RCC 7860 (cell line): ENCODE data around the gene KIAA1217.
A peak's percentile ranks its signal among the peaks of the same experiment; 100 is the strongest.

Source experiments
- DNase-seq: peaks from one replicate; pipeline ENCODE4 v3.0.0-alpha.2; 2015; ENCODE audit warnings: low spot score
- FAIRE-seq: peaks from 2 replicates; lab custom pipeline; 2012; peaks lifted over from hg19 to GRCh38; lab: Jason Lieb, UNC

Gene KIAA1217

DNA sequence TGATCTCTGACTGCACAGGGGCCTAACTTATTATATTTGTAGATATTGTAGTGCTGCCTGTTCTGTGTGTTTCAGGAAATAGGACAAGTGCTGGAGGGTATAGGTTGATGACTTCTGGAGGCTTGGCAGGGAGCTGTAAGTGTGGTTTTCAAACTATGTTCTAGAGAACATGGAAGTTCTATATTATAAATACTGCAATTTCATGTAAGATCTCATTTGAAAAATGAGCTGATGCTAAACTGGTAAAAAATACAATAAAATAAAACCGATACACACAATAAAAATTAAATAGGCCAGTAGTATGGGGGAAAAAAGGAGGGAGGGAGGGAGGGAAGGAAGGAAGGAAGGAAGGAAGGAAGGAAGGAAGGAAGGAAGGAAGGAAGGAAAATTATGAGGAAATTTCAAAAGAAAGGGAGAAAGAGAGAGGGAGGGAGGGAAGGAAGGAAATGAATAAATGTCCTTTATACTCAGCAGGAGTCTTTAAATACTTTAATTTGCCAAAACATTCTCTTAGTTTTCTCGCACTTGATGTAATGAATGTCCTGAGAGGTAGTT lies 181.3 kb downstream of the KIAA1217 start:
- FAIRE-seq (no peak), DNase-seq (no peak)

DNA sequence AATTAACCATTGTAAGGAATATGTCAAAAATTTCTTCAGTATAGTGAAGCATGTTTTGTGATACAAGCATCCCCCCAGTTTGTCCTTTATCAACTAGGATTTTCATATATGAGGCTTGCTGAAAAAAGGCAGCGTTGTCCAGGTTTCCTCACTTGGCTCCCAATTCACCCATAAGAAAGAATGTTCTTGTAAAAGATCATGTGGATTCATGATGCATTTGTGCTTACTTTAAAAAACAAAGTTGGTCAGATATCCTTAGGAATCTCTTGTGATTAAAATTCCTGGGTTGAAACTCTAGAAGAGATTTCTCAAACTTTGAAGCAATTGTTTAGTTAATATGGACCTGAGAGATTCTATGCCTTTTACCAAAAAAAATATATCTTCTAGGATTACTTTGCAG lies 181.8 kb downstream of the KIAA1217 start:
- DNase-seq (no peak), FAIRE-seq (no peak)

DNA sequence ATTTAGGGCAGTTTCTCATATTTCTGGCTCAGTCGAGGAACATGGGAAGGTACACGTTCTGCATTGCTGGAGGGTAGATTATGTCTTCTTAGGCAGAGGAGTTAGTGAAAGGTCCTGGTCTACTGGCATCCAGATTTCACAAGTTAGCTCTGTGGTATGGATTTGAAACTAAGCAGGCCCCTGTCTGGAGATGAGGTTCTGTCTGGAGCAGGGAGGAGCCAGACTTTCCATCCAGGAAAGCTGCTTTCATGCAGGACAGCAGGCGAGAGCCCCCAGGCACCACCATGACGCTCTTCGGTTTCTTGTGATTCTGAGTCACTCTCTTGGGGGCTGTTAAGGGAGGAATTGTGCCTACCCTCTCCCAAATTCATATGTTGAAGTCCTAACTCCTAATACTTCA lies 184.3 kb downstream of the KIAA1217 start:
- no peak for DNase-seq
- FAIRE-seq: no peak

DNA sequence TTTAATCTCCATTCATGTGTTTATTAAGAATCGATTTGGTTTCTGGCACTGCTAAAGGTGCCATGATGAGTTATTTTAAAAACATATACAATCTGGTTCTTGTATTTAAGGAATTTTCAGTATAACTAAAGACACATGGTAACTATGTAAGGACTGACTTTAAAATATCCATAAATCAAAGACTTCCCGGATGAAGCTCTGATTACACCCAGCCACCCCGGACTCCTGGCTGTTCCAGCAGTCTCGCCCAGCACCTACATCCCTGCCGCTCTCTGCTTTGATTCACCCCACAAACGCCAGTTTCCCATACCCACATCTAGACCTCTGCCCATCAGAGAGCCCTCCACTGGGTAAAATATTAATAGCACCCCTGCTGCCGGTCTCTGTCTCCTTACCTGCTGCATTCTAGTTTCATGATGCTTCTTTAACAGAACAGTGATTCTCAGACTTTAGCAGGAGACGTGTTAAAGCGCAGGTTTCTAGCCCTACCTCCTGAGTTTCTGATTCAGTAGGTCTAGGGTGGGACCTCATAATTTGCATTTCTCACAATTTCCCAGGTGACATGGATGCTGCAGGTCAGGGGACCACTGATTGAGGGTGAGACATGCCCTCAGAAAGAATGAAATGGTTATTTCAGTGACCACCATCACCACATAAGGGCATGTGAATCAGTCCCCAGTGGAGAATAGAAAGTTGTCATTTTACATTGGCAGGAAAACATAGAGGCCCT lies 185.7 kb downstream of the KIAA1217 start:
- no peak for DNase-seq
- no peak for FAIRE-seq

DNA sequence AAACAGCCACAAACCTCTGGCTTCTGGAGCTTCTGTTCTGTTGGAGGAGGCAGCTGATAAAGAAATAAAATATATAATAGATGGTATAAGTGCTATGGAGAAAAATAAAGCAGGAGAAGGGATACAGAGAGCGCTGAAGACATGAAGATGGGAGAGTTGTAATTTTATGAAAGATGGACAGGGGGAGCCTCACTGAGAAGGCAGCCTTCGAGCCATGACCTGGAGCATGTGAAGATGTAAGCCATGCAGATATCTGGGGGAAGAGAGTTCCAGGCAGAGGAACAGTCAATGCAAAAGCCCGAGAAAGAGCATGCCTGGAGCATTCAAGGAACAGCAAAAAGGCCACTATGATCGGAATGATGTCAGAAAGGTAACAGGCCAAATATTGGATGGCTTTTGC lies 187.5 kb downstream of the KIAA1217 start:
- no peak for FAIRE-seq
- DNase-seq: no peak

DNA sequence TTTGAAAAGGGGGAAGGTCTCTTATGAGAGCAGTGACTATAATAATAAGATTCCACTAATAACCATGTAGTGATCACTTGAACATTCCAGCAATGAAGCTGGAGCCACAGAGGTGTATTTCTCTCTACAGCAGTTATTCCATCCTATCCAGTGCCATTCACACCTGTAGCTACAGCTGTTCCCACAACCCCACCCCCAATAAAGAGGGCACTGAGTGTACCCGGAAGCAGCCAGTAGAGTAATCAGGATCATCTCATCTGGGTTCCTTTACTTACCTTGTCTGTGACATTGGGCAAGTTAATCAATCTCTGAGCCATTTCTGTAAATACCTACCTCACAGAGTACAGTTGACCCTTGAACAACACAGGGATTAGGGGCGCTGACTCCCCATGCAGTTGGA lies 188.7 kb downstream of the KIAA1217 start:
- DNase-seq: no peak

DNA sequence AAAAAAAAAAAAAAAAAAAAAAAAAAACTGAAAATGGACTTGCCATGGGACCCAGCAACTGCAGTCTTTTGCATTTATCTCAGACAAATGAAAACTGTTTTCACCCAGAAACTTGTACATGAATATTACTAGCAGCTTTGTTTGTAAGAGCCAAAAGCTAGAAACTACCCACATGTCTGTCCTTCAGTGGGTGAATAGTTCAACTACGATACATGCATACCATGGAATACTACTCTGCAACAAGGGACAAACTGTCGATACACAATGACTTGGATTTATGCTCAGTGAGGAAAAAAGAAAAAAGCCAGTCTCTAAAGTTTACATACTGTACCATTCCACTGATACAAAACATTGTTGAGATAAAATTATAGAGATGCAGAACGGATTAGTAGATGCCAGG lies 195.6 kb downstream of the KIAA1217 start:
- no peak for FAIRE-seq
- no peak for DNase-seq

More for the DNA sequence above, 188.7 kb downstream of the KIAA1217 start:
- FAIRE-seq: no peak

DNA sequence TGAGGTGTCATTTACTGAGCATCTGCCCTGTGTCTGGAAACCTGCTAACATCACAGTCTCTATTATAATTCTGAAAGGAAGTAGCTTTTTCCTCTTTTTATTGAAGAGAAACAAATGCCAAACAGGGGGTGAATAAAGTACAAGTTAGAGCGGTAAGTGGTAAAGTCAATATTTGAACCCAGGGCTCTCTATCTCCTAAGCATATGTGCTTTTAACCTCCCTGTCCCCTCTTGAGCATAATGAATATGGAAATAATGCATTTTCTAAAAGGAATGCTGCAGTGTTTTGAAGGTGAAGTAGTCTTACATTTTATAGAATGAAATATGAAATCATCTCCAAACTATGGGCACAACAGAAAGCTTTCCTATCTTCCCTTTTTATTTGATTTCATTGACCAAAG lies 196.7 kb downstream of the KIAA1217 start:
- no peak for FAIRE-seq
- DNase-seq: no peak

DNA sequence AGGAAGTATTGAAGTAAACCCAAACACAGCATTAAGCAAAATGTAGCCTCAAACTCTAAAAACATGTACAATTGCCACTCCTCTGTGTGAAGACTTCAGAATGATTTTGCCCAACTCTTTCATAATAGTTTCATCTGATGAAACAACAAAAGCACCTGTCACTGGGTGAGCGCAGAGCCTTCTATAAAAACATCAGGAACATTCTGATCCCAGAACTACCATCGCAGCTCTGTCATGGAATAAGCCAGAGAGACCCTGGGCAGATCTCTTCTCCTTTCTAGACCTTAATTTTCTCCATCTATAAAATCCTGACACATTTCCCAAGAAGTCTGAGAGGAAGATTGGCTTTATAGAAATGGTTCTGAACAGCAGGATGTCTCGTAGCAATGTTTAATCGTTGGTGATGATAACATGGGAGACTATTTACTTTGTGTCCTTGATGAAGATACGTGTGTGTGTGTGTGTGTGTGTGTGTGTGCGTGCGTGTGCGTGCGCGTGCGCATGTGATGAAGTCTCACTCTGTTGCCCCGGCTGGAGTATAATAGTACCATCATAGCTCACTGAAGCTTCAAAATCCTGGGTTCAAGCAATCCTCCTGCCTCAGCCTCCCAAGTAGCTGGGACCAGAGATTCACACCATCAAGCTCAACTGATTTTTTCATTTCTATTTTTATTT lies 198.0 kb downstream of the KIAA1217 start:
- FAIRE-seq (no peak), DNase-seq (no peak)

DNA sequence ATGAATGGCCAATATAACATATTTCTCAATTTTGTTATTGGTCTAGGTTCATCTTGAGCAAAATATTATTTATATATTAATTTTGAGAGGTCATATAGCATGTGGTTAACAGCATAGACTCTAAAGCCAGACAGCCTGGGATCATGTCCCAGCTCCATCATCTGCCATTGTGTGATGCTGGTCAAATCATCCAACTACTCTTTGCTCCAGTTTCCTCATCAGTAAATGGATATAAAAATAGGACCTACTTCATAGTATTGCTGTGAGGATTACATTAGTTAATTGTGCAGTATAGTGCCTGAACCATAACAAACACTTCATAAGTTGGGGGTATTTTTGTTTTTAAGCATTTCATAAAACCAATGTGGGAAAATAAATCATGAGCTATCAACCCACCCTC lies 199.0 kb downstream of the KIAA1217 start:
- DNase-seq: no peak
- no peak for FAIRE-seq

DNA sequence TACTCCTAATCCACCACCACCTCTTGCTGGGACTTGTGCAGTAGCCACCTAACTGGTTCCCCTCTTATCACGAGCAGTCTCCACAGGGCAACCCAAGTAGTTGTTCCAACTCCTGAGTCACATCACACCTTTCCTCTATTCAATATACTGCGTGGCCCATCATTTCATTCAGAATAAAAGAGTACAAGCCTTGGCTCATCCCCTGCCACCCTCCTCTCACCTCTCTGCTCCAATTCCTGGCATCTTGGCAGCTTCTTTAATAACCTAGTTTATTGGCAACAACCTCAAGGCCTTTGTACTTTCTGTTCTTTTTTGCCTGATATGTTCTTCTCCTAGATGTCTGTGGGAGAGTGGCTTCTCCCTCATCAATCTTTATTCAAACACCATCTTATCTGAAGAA lies 199.4 kb downstream of the KIAA1217 start:
- no peak for DNase-seq
- FAIRE-seq: no peak

DNA sequence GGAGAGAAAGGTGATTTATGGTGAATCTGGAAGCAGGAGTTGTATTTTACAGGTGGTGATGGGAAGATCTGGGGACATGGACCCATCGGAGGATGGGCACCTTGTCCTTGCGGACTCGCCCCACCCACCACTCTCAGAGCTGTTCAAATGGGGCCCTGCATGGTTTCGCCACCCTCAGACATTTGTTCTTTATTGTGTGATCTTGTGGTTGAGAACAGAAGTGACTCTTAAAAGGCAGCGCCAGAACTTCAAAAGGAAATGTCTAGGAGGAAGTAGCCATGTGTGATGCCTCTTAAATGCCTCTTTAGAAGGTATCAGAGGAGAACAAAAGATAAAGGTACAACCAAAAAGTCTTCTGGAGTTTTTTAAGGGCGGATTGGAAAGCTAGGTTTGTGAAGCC lies 205.7 kb downstream of the KIAA1217 start:
- no peak for DNase-seq
- no peak for FAIRE-seq

DNA sequence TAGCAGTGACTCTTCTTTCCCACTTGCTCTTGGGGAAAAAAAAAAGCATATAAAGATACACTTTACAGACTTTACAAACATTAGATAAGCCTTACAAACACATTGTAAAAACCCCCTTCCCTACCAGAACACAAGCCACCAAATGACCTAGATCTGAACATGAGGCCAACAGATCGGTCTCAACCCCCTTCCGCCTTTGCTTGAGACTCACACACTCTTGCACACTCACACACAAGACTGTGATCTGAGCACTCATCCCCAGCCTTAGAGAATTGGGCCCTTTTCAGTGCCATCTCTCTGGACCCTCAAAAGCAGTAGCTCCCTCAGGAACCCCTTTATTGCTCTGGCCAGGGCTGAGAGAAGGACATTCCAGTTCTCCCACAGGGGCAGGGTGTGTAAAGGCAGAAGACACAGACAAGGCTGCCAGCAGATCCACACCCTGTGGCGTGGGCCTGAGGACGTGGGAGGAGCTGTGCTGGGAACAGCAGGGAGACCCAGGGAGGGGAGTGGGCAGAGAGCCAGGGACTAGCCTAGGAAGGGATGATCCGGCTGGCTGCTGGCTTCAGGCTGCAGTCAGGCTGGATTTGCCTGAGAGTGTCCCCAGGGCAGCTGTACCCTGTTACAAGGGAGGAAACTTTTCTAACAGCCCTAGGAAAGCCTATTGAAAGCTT lies 206.7 kb downstream of the KIAA1217 start:
- DNase-seq: no peak
- FAIRE-seq: no peak

DNA sequence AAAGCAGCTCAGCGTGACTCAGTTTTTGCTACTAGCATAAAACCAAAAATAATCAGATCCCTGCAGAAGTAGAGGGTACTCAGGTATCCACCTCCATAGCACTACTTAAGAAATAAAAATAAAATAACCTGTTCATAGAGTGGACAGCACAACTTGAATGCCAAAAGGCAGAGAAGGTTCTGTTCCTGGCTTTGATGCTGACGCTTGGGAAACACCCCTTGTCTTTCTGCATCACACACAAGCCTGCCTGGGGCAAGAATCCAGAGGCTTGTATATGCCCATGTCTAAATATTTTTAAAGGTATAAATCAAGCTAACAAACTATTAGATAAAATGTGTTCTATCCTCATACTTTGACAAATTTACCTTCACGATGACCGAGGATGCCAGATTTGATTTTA lies 207.3 kb downstream of the KIAA1217 start:
- FAIRE-seq: no peak
- DNase-seq: no peak

DNA sequence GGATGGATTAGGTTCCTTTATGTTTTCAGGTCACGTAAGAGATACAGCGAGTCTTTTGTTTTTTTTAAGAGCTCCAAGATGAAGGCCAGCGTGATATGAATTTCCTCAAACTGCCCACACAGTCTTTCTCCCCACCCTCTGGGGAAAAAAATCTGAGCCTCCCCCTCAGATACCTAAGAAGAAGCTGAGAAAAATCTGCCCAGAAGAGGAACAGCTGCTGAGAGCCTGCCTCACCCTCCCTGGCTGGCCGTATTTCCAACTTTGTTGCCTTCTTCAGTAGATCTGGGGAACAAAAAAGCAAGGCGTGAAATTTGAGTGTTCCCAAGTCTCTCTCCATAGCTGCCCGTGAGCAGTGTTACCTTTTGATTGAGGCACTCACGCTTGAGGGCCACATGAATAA lies 208.1 kb downstream of the KIAA1217 start:
- FAIRE-seq (no peak), DNase-seq (no peak)

DNA sequence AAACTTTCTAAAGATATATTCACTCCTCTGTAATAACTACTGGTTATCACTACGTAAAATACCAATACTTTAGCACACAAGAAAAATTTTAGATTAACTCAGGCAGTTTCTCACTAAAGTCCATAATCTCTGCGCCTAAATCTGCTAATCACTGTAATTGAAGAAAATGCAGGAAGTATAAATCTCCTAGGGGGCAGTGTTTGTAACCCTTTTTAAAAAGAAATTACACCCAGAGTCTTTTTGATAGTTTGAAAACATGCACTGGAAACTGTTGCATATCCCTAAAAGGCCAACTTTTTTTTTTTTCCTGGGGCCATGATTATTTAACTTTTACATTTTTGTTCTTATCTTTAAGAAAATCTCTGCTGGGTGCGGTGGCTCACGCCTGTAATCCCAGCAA lies 209.6 kb downstream of the KIAA1217 start:
- FAIRE-seq (peak; percentile 30), DNase-seq (no peak)

DNA sequence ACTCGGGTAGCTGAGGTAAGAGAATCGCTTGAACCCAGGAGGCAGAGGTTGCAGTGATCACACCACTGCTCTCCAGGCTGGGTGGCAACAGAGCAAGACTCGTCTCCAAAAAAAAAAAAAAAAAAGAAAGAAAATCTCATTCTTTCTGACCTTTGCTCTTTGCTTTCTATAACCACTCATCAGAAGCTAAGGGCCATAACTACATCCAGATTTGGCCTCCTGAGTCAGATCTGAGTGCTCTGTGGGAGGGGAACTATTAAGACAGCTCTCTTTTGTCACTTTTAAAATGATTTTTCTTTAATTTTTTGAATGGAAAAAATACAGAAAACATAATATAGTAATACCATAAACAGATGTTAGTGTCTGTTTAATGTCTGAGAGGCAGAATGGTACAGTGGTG lies 210.1 kb downstream of the KIAA1217 start:
- FAIRE-seq (no peak), DNase-seq (no peak)

DNA sequence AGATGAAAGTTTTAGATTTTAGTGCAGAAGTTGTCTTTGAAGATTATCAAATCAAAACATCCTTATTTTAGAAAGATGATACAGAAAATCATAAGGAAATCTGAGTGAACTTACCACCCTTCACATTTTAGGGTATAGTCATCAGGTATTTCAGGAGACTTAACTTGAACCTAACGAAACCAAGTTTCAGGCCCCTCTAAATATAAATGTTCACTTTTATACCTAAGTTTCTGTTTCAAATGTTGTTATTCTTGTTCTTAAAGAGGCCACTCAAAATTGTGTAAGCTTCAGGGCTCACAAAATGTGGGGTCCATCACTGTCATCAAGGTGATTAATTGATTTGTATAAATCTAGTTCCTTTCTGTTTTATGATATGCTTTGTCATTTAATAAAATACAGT lies 216.2 kb downstream of the KIAA1217 start:
- DNase-seq (no peak), FAIRE-seq (no peak)

DNA sequence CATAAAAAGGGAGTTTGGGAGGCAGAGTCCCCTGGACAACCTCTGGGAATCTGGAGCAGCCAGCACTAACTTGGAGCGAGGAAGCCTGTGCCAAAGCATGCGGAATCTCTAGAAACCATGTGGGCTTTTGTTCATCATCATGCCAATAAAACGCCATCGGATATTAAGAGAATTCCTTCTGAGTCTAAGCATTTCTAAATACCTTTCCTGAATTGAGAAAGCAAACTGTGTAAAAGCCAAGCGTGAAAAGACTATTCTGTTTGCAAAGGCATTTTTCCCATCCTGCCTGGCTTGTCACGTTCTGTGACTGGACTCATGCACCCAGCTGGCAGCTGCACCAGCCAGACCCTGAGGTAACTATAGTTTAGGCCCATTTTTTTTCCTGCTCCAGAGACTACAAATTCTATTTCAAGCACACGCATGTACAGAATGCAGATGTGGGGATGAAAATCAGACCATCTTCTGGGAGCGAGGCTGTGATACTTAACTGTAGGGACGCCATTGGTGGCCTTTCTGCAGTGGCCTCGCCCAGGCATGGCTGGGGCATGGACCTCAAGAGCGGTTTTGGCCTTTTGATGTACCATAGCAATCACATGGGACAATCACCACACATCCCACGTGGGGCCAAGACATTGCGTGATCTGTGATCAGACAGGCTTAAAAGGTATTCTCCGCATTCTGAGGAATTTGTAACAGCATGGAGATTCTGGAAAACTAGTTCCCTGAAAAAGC lies 218.9 kb downstream of the KIAA1217 start:
- FAIRE-seq: no peak
- DNase-seq: no peak

DNA sequence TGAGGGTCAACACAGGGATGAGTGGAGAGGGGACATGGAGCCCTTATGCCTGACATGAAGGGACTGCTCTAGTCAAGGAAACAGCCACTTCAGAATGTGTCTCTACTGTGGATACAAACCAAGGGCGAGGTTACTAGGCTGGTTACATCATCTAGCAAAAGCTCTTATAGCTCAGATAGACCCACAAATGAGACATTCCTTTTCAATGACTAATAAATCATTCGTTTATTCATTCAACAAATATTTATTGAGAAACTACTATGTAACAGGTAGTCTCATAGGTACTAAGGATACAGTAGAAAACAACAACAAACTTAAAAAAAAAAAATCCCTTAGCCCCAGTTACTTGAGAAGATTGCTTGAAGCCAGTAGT lies 219.5 kb downstream of the KIAA1217 start:
- FAIRE-seq (peak; percentile 62), DNase-seq (peak; percentile 90)

DNA sequence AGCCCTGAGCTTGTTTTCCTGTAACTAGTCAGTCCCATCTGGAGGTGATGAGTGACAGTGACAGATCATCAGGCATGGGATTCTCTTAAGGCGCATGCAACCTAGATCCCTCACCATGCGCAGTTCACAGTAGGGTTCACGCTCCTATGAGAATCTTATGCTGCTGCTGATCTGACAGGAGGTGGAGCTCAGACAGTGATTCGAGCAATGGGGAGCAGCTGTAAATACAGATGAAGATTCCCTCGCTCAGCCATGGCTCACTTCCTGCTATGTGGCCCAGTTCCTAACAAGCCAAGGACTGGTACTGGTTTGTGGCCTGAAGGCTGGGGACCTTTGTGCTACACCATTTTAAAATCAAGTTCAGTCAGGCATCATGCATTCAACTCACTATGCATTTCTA lies 221.7 kb downstream of the KIAA1217 start:
- no peak for FAIRE-seq

More for the DNA sequence above, 221.7 kb downstream of the KIAA1217 start:
- DNase-seq: no peak
